DMS153 (cell line): Measurements from ENCODE around the gene HOXC13.

Experiments used
- DNase-seq: peaks from one replicate; lab custom pipeline; 2025; lab: John Stamatoyannopoulos, UW

HOXC13 gene

DNA sequence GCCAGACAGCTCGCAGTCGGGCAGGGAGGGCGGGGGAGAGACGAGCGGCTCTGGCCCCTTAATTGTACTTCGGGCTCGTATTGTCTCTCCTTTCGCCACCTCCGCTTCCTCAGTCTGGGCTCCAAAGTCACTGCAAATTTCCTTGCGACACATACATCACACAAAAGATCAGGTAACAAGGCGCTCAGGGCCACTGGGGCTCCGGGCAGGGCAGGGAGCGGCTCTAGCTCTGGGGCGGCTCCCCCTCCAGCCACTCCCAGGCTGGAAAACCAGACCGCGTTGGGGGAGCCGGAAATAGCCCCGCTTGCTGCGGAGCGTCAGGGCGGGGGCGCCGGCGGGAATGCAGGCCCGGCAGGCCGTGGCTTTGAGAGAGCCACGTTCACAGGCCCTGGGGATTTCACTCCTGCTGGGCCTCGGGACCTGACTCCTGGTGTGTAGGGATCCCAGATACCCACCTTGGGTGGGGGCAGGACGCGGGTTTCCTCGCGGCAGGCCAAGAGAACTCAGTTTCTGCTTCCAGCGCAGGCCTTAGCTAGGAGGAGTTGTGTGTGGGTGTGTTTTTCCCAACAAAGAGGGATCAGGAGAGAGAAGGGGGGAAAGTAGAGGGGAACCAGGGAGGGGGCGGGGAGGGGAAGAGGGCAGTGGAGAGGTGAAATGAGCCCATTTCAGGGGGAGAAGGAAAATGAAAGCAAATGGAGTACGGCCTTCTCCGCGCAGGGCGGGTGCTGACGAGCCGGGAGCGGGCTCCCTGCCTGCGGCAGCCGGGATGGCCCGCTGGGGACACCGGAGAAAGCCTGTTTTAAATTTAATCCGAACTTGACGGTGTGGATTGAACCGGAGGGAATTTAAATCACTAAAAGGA, 57.0 kb downstream of the HOXC13 start:
- no peak for DNase-seq
